Chondrocyte (in vitro differentiated cells): ENCODE data around the gene SMIM26. TPM values are rescaled to one million over a fixed set of nuclear protein-coding genes. Genes with fewer than 3 reads are reported as not detected.

Source experiments
- DNase-seq: peaks from one replicate; pipeline ENCODE4 v3.0.0; 2021; ENCODE audit warnings: mixed read lengths, low spot score
- H3K27ac Mint-ChIP-seq: one replicate; pipeline ENCODE4 v1.8.0; 2021; ENCODE audit warnings: mild to moderate bottlenecking, moderate library complexity, mixed read lengths; ENCODE audit not compliant: unreplicated experiment
- H3K27me3 Mint-ChIP-seq: 2 replicates; pipeline ENCODE4 v1.8.0; 2021; ENCODE audit warnings: low read depth, mixed read lengths
- H3K36me3 Mint-ChIP-seq: 2 replicates; pipeline ENCODE4 v1.8.0; 2021; ENCODE audit warnings: low read depth, mixed read lengths
- H3K4me1 Mint-ChIP-seq: 2 replicates; pipeline ENCODE4 v1.8.0; 2021; ENCODE audit warnings: low read depth, mild to moderate bottlenecking, mixed read lengths
- H3K4me3 Mint-ChIP-seq: one replicate; pipeline ENCODE4 v1.8.0; 2021; ENCODE audit warnings: mild to moderate bottlenecking, moderate library complexity, mixed read lengths; ENCODE audit not compliant: unreplicated experiment
- H3K9me3 Mint-ChIP-seq: 2 replicates; pipeline ENCODE4 v1.8.0; 2021; ENCODE audit warnings: low read depth, mixed read lengths
- CTCF ChIP-seq: fragments of 200-600 bp; sonication (generic); IDR thresholded peaks from 2 replicates; pipeline ENCODE4 v1.5.0; 2021; ENCODE audit warnings: antibody characterized with exemption, mild to moderate bottlenecking, moderate library complexity
- total RNA-seq: library from RNA; stranded (reverse); gene quantifications from 3 replicates; pipeline ENCODE4 v1.2.1, GENCODE V29; 2021

The SMIM26 gene
- total RNA-seq, 1 donor from 2014 or later = 39.6 TPM

GRCh38 chr20:18613553-18613952, 46.3 kb downstream of the SMIM26 start:
- no peak for DNase-seq
- no peak overlapping the region for H3K4me3 Mint-ChIP-seq
- H3K36me3 Mint-ChIP-seq = peaks cover 10% of the 10 kb centered on the region
- peaks cover 3% of the 10 kb centered on the region for H3K9me3 Mint-ChIP-seq
- no peak overlapping the region for H3K27ac Mint-ChIP-seq
- H3K4me1 Mint-ChIP-seq = peaks cover 3% of the 10 kb centered on the region
- no peak for TF ChIP-seq CTCF
- H3K27me3 Mint-ChIP-seq = no peaks in the 10 kb centered on the region

- Mint-ChIP-seq H3K27me3 (no peaks in the 10 kb centered on the region), H3K36me3 (peaks cover 10% of the 10 kb centered on the region), H3K4me1 (peaks cover 3% of the 10 kb centered on the region), H3K4me3 (no peak overlapping the region), H3K9me3 (peaks cover 3% of the 10 kb centered on the region), H3K27ac (no peak overlapping the region)
- DNase-seq = no peak
- no peak for TF ChIP-seq CTCF
Observed at GRCh38 chr20:18614244-18614643, 47.0 kb downstream of the SMIM26 start.

GRCh38 chr20:18615020-18615650, 47.9 kb downstream of the SMIM26 start:
- no peak for DNase-seq

More at GRCh38 chr20:18615020-18615650, 47.9 kb downstream of the SMIM26 start:
- Mint-ChIP-seq H3K9me3 (peaks cover 3% of the 10 kb centered on the region), H3K36me3 (peaks cover 10% of the 10 kb centered on the region), H3K4me1 (peaks cover 3% of the 10 kb centered on the region), H3K27me3 (no peaks in the 10 kb centered on the region), H3K27ac (no peak overlapping the region), H3K4me3 (no peak overlapping the region)
- TF ChIP-seq CTCF = no peak

Other genes starting within 250 kb of the SMIM26 start
- 1.5 to 1.9 TPM (median 1.5 TPM) in 3 replicates for gene DZANK1, start 100.4 kb upstream of the SMIM26 start, total RNA-seq
- 8.1 to 10.2 TPM (median 9.3 TPM) in 3 replicates for gene POLR3F, start 100.0 kb upstream of the SMIM26 start, total RNA-seq
- 12.7 to 20.6 TPM (median 14.2 TPM) in 3 replicates for gene RBBP9, start 70.2 kb upstream of the SMIM26 start, total RNA-seq
- 38.5 to 53.9 TPM (median 38.9 TPM) in 3 replicates for gene SEC23B, start 59.5 kb upstream of the SMIM26 start, total RNA-seq
- gene DTD1, start 20.6 kb downstream of the SMIM26 start, total RNA-seq = 19.7 to 22.2 TPM (median 21.9 TPM) in 3 replicates
- not detected in 3 replicates for gene SCP2D1, start 246.4 kb downstream of the SMIM26 start, total RNA-seq